MCF 10A (cell line): ENCODE results near the gene FNTB. TPM values are rescaled to one million over a fixed set of nuclear protein-coding genes. Genes with fewer than 3 reads are reported as not detected.

ENCODE experiments used
- BruUV-seq: library from RNA; stranded (reverse); fragments of 400-500 nt; replicated peaks from 2 replicates; lab custom pipeline; 2021; lab: Mats Ljungman, UMichigan
- CTCF ChIA-PET: fragments of 300-600 bp; sonication (Branson Sonifier 250); formaldehyde crosslinking; extraction: SDS; loops from one replicate; lab custom pipeline; 2021; ENCODE audit warnings: antibody characterized with exemption, inconsistent platforms; lab: Yijun Ruan, JAX
- POLR2A ChIA-PET: fragments of 300-600, 350-650 bp; sonication (Branson Sonifier 250); formaldehyde crosslinking; extraction: SDS; loops from one replicate; lab custom pipeline; 2020; ENCODE audit warnings: antibody characterized with exemption, inconsistent platforms; lab: Yijun Ruan, JAX
- DNase-seq: peaks from one replicate; pipeline ENCODE4 v3.0.0-alpha.2; 2018; ENCODE audit not compliant: unreplicated experiment
- H3K27ac Mint-ChIP-seq: one replicate; pipeline ENCODE4 v1.8.0; 2022; ENCODE audit warnings: mild to moderate bottlenecking, low read depth, mixed read lengths; ENCODE audit not compliant: unreplicated experiment
- H3K27me3 Mint-ChIP-seq: one replicate; pipeline ENCODE4 v1.8.0; 2022; ENCODE audit warnings: mixed read lengths; ENCODE audit not compliant: insufficient read depth, unreplicated experiment
- H3K36me3 Mint-ChIP-seq: one replicate; pipeline ENCODE4 v1.8.0; 2022; ENCODE audit warnings: mild to moderate bottlenecking, moderate library complexity, mixed read lengths; ENCODE audit not compliant: insufficient read depth, unreplicated experiment
- H3K4me1 Mint-ChIP-seq: one replicate; pipeline ENCODE4 v1.8.0; 2022; ENCODE audit warnings: mixed read lengths; ENCODE audit not compliant: insufficient read depth, unreplicated experiment
- H3K4me3 Mint-ChIP-seq: one replicate; pipeline ENCODE4 v1.8.0; 2022; ENCODE audit warnings: mild to moderate bottlenecking, moderate library complexity, mixed read lengths; ENCODE audit not compliant: unreplicated experiment
- H3K9me3 Mint-ChIP-seq: one replicate; pipeline ENCODE4 v1.8.0; 2022; ENCODE audit warnings: mixed read lengths; ENCODE audit not compliant: unreplicated experiment
- CTCF ChIP-seq: fragments of 200-600 bp; IDR thresholded peaks from one replicate; pipeline ENCODE4 v1.8.0; 2022; ENCODE audit warnings: antibody characterized with exemption, mild to moderate bottlenecking; ENCODE audit not compliant: unreplicated experiment
- intact Hi-C: fragments of 100-400 bp; cut with micrococcal nuclease; formaldehyde crosslinking; loops from 2 replicates; pipeline ENCODE4 v1.14.1; 2022
- total RNA-seq: library from RNA; stranded (reverse); gene quantifications from 2 replicates; pipeline ENCODE4 v1.2.3, GENCODE V29; 2022

Gene FNTB
- total RNA-seq, 1 experiment from 2014 or later: 12.2 TPM

GRCh38 chr14:65040666-65041433, 54.2 kb downstream of the FNTB start:
- Mint-ChIP-seq H3K4me1 (no peaks in the 10 kb centered on the region), H3K9me3 (no peaks in the 10 kb centered on the region), H3K27me3 (no peaks in the 10 kb centered on the region), H3K4me3 (no peak overlapping the region), H3K36me3 (peaks cover 26% of the 10 kb centered on the region), H3K27ac (no peak overlapping the region)
- DNase-seq: no peak
- BruUV-seq: no TSS peak
- ChIA-PET POLR2A (interaction anchor here (0.6 kb wide), 1 partner anchor 961 kb away, joined by 3 read pairs; no protein-coding TSS in a partner anchor), CTCF (interaction anchor here (0.6 to 1.0 kb wide), 2 partner anchors 32 to 39 kb away, joined by 3 to 4 read pairs; no protein-coding TSS in a partner anchor)
- no peak for TF ChIP-seq CTCF
- intact Hi-C loops: no loop called here

DNA sequence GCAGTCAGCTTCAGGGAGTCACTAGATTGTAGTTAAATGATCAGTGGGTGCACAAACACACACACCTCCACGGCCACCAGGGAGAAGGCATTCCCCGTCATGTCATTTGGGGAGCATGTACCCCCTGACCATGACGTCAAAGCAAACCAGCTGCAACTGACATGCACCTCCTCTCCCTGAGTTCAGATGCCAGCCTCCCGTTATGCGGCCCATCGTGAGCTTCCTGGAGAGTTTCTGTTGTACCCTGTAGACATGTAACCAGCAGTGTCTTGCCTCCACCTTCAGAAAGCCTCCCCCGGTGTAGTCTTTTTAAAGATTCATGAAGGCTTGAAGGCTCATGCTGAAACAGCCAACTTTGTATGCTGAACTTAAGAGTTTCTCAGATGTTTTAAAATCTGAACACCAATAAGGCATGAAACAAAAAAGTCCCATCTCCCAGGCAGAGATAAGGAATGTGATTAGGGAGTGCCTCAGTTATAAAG, 54.8 kb downstream of the FNTB start:
- Mint-ChIP-seq H3K27ac (no peak overlapping the region), H3K36me3 (peaks cover 32% of the 10 kb centered on the region), H3K27me3 (no peaks in the 10 kb centered on the region), H3K9me3 (no peaks in the 10 kb centered on the region), H3K4me1 (peaks cover 2% of the 10 kb centered on the region), H3K4me3 (no peak overlapping the region)
- no TSS peak for BruUV-seq
- ChIA-PET POLR2A (interaction anchor here (0.6 kb wide), 1 partner anchor 960 kb away, joined by 3 read pairs; no protein-coding TSS in a partner anchor), CTCF (interaction anchor here (0.6 to 0.7 kb wide), 2 partner anchors 22 to 372 kb away, joined by 3 to 4 read pairs; no protein-coding TSS in a partner anchor)
- intact Hi-C loops: no loop called here
- no peak for TF ChIP-seq CTCF
- no peak for DNase-seq

DNA sequence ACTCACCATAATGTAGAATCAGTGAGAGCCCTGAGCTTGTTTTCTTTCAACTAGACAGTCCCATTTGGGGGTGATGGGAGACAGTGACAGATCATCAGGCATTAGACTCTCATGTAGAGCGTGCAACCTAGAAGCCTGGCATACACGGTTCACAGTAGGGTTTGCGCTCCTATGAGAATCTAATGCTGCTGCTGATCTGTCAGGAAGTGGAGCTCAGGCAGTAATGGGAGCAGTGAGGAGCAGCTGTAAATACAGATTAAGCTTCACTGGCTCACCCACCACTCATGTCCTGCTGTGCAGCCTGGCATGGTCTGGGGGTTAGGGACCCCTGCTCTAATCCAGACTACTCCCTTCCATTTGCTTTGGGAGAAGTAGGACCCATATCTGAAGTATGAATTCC, 55.6 kb downstream of the FNTB start:
- Mint-ChIP-seq H3K36me3 (peaks cover 33% of the 10 kb centered on the region), H3K27me3 (no peaks in the 10 kb centered on the region), H3K4me1 (peaks cover 10% of the 10 kb centered on the region), H3K27ac (no peak overlapping the region), H3K4me3 (no peak overlapping the region), H3K9me3 (no peaks in the 10 kb centered on the region)
- TF ChIP-seq CTCF: no peak
- DNase-seq: no peak
- CTCF ChIA-PET: interaction anchor here (0.6 to 0.8 kb wide), 3 partner anchors 22 to 371 kb away, joined by 3 to 4 read pairs (median 4); no protein-coding TSS in a partner anchor
- POLR2A ChIA-PET: interaction anchor here (0.6 kb wide), 1 partner anchor 1036 kb away, joined by 3 read pairs; no protein-coding TSS in a partner anchor
- intact Hi-C loops: no loop called here
- no TSS peak for BruUV-seq

DNA sequence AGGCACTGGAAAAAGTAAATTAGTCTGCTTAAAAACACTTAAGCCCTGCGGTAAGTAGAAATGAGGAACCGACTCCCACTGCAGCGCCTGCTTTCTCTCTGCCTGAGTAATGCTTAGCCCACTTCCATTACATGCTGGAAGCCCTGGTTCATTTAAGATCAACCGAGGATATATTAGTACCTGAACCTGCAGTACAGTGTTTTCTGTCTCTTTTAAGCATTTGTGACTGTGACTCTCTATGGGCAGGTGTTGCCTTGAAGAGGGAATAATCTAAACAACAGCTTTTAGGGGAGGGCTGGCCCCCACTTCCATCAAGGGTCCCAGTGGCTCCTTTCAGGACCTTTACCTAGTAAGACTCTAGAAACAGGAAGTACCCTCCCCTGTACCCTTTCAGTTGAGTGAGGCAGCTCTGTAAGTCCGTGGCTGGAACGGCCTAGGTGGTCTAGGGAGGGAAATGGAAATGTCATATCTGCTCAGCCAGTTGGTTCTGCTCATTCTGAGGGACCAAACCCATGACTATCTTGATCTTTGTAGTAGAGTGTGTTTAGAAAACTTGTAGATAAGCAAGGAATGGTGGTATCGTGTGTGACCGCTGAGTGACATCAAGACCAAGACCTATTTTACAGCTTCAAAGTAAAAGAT, 56.2 kb downstream of the FNTB start:
- DNase-seq: no peak
- intact Hi-C loops: no loop called here
- Mint-ChIP-seq H3K4me1 (peaks cover 15% of the 10 kb centered on the region), H3K9me3 (no peaks in the 10 kb centered on the region), H3K27me3 (no peaks in the 10 kb centered on the region), H3K36me3 (peaks cover 33% of the 10 kb centered on the region), H3K4me3 (no peak overlapping the region), H3K27ac (no peak overlapping the region)
- no TSS peak for BruUV-seq
- ChIA-PET POLR2A (interaction anchor here (0.6 kb wide), 1 partner anchor 1035 kb away, joined by 3 read pairs; no protein-coding TSS in a partner anchor), CTCF (interaction anchor here (0.7 to 0.8 kb wide), 2 partner anchors 22 to 126 kb away, joined by 3 to 4 read pairs; no protein-coding TSS in a partner anchor)
- no peak for TF ChIP-seq CTCF
